C1 segment of cervical spinal cord (tissue), 14 donors: ENCODE measurements around the gene PPM1M.

ENCODE experiments used
- DNase-seq, 14 donors: peaks; one replicate each; lab custom pipeline; 2025; lab: John Stamatoyannopoulos, UW

PPM1M gene

GRCh38 chr3:52245322-52246263 is at the start of gene PPM1M:
Gene PPM1M, plus strand, starts transcription at chr3:52245759. Its CDS starts 66 bp downstream, at chr3:52245825.
- DNase-seq, result peak in 3 of 14 donors; percentile 36 to 54 (median 44)

- DNase-seq, result no peak
These were observed 49.7 kb upstream of the PPM1M start for GRCh38 chr3:52195823-52196331.

- no peak for DNase-seq
These were observed 48.6 kb upstream of the PPM1M start for GRCh38 chr3:52196977-52197376.

GRCh38 chr3:52197499-52197841 is 48.1 kb upstream of the PPM1M start:
- no peak for DNase-seq

GRCh38 chr3:52197842-52198625 is 47.5 kb upstream of the PPM1M start, which contains the start of gene ALAS1:
Gene ALAS1, plus strand, starts transcription at chr3:52198160. Its CDS starts 1,082 bp downstream, at chr3:52199242.
- DNase-seq, result peak in 13 of 14 donors; percentile 68 to 95 (median 85)

GRCh38 chr3:52198643-52199608 is 46.6 kb upstream of the PPM1M start:
- DNase-seq, result no peak

GRCh38 chr3:52200981-52201679 is 44.4 kb upstream of the PPM1M start:
- no peak for DNase-seq

GRCh38 chr3:52202384-52203077 is 43.0 kb upstream of the PPM1M start:
- peak in 3 of 14 donors; percentile 23 to 96 (median 29) for DNase-seq

GRCh38 chr3:52203701-52204100 is 41.9 kb upstream of the PPM1M start:
- no peak for DNase-seq

- peak in 1 of 14 donors; percentile 33 for DNase-seq
These were observed 41.1 kb upstream of the PPM1M start for GRCh38 chr3:52204337-52205073.

- DNase-seq, result peak in 1 of 14 donors; percentile 88
These were observed 39.7 kb upstream of the PPM1M start for GRCh38 chr3:52205727-52206372.

GRCh38 chr3:52208556-52208955 is 37.0 kb upstream of the PPM1M start:
- DNase-seq, result no peak

- no peak for DNase-seq
These were observed 35.5 kb upstream of the PPM1M start for GRCh38 chr3:52210037-52210436.

GRCh38 chr3:52210550-52211046 is 35.0 kb upstream of the PPM1M start:
- no peak for DNase-seq

GRCh38 chr3:52211268-52211891 is 34.2 kb upstream of the PPM1M start:
- DNase-seq, result no peak

- DNase-seq, result no peak
These were observed 32.6 kb upstream of the PPM1M start for GRCh38 chr3:52213005-52213404.

GRCh38 chr3:52213901-52214300 is 31.7 kb upstream of the PPM1M start:
- DNase-seq, result no peak

GRCh38 chr3:52215351-52215750 is 30.2 kb upstream of the PPM1M start:
- DNase-seq, result no peak
